NT2/D1 (cell line): ENCODE results near the gene AP5M1.

ENCODE experiments used
- DNase-seq: peaks from one replicate; pipeline ENCODE4 v3.0.0-alpha.2; 2011; ENCODE audit warnings: low read depth, low spot score
- H3K27me3 ChIP-seq: 2 replicates; pipeline ENCODE4 v1.6.0; 2011; ENCODE audit warnings: mild to moderate bottlenecking; ENCODE audit not compliant: insufficient read length, insufficient read depth
- H3K36me3 ChIP-seq: 2 replicates; pipeline ENCODE4 v1.6.1; 2011; ENCODE audit warnings: mild to moderate bottlenecking, low read length, mixed read lengths; ENCODE audit not compliant: insufficient read depth, insufficient read length
- H3K4me1 ChIP-seq: 2 replicates; pipeline ENCODE4 v1.5.1; 2011; ENCODE audit not compliant: insufficient read depth, insufficient read length
- H3K4me3 ChIP-seq: 2 replicates; pipeline ENCODE4 v1.5.1; 2011; ENCODE audit warnings: low read depth; ENCODE audit not compliant: insufficient read length
- H3K9ac ChIP-seq: 2 replicates; pipeline ENCODE4 v1.6.0; 2011; ENCODE audit warnings: low read depth; ENCODE audit not compliant: insufficient read length
- H3K9me3 ChIP-seq: 2 replicates; pipeline ENCODE4 v1.5.1; 2011; ENCODE audit warnings: mild to moderate bottlenecking, low read length; ENCODE audit not compliant: insufficient read depth
- SUZ12 ChIP-seq: IDR thresholded peaks from 2 replicates; pipeline ENCODE4 v1.6.1; 2011; ENCODE audit not compliant: insufficient read length, insufficient read depth; ENCODE audit errors: extremely low read depth
- YY1 ChIP-seq: IDR thresholded peaks from 2 replicates; pipeline ENCODE4 v1.6.1; 2011; ENCODE audit not compliant: insufficient read length, insufficient read depth
- ZNF274 ChIP-seq: IDR thresholded peaks from 2 replicates; pipeline ENCODE4 v1.6.1; 2011; ENCODE audit warnings: mild to moderate bottlenecking, low read depth, low read length

AP5M1 gene

GRCh38 chr14:57273236-57273635 is 4.5 kb downstream of the AP5M1 start:
- H3K4me1 ChIP-seq: no peaks in the 10 kb centered on the region
- H3K4me3 ChIP-seq: no peak overlapping the region
- DNase-seq: no peak
- H3K36me3 ChIP-seq: peaks cover 34% of the 10 kb centered on the region
- no peaks in the 10 kb centered on the region for H3K27me3 ChIP-seq
- H3K9me3 ChIP-seq: no peaks in the 10 kb centered on the region
- no peak overlapping the region for H3K9ac ChIP-seq
- TF ChIP-seq YY1 (no peak), SUZ12 (no peak), ZNF274 (no peak)

- DNase-seq: no peak
- no peak overlapping the region for H3K4me3 ChIP-seq
- no peaks in the 10 kb centered on the region for H3K9me3 ChIP-seq
- no peaks in the 10 kb centered on the region for H3K4me1 ChIP-seq
- no peak for TF ChIP-seq ZNF274
- TF ChIP-seq SUZ12: no peak
- TF ChIP-seq YY1: no peak
- H3K27me3 ChIP-seq: no peaks in the 10 kb centered on the region
- H3K36me3 ChIP-seq: peaks cover 34% of the 10 kb centered on the region
- no peak overlapping the region for H3K9ac ChIP-seq
Measured at GRCh38 chr14:57274551-57274950, 5.8 kb downstream of the AP5M1 start.

- no peak overlapping the region for H3K9ac ChIP-seq
- H3K36me3 ChIP-seq: peaks cover 37% of the 10 kb centered on the region
- no peaks in the 10 kb centered on the region for H3K9me3 ChIP-seq
- no peaks in the 10 kb centered on the region for H3K4me1 ChIP-seq
- no peak for DNase-seq
- H3K4me3 ChIP-seq: no peak overlapping the region
- TF ChIP-seq ZNF274 (no peak), YY1 (no peak), SUZ12 (no peak)
- H3K27me3 ChIP-seq: no peaks in the 10 kb centered on the region
Measured at GRCh38 chr14:57275023-57275664, 6.4 kb downstream of the AP5M1 start.

DNA sequence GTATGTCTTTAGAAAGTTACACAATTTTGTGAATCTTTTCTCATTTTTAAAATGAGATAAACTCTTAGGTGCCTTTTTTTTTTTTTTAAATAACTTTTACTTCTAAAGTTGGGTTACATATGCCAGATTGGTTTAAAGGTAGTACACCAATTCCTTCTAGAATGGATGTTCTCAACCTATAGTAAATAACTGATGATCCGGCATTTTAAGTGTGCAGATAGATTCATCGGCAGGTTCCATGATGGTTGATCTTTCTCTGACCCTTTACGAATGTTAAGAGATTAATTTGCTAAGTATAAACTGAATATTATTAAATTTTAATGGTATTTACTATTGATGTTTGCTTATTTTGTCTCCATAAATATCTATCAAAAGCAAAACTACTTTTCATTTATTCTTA is 8.3 kb downstream of the AP5M1 start:
- Histone ChIP-seq H3K9ac (no peak overlapping the region), H3K4me1 (no peaks in the 10 kb centered on the region), H3K36me3 (peaks cover 45% of the 10 kb centered on the region), H3K9me3 (no peaks in the 10 kb centered on the region), H3K4me3 (no peak overlapping the region), H3K27me3 (no peaks in the 10 kb centered on the region)
- no peak for DNase-seq
- TF ChIP-seq ZNF274 (no peak), YY1 (no peak), SUZ12 (no peak)

DNA sequence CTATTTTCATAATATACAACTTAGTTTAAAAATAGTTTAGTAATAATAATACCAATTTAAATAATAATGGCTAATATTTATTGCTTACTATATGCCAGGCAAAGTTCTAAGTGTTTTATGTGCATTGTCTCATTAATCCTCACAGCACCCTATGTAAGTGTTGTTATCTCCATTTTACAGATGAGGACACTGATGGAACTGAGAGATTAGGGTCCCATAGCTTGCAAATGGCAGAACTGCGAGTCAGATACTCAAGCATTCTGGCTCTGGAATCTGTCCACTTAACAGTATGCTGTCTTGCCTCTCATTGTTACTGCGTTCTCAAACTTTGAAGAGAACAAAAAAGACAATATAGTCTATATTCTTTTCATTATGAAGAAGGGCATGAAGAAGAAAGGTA is 19.0 kb downstream of the AP5M1 start:
- H3K4me3 ChIP-seq: no peak overlapping the region
- no peak overlapping the region for H3K9ac ChIP-seq
- DNase-seq: no peak
- no peaks in the 10 kb centered on the region for H3K4me1 ChIP-seq
- no peaks in the 10 kb centered on the region for H3K9me3 ChIP-seq
- no peaks in the 10 kb centered on the region for H3K27me3 ChIP-seq
- peaks cover 26% of the 10 kb centered on the region for H3K36me3 ChIP-seq
- TF ChIP-seq ZNF274: no peak
- no peak for TF ChIP-seq SUZ12
- TF ChIP-seq YY1: no peak

- H3K36me3 ChIP-seq: peaks cover 19% of the 10 kb centered on the region
- H3K4me1 ChIP-seq: no peaks in the 10 kb centered on the region
- TF ChIP-seq YY1 (no peak), ZNF274 (no peak), SUZ12 (no peak)
- H3K27me3 ChIP-seq: no peaks in the 10 kb centered on the region
- no peak overlapping the region for H3K4me3 ChIP-seq
- no peak overlapping the region for H3K9ac ChIP-seq
- no peak for DNase-seq
- H3K9me3 ChIP-seq: no peaks in the 10 kb centered on the region
Measured at GRCh38 chr14:57290751-57291150, 22.0 kb downstream of the AP5M1 start.

DNA sequence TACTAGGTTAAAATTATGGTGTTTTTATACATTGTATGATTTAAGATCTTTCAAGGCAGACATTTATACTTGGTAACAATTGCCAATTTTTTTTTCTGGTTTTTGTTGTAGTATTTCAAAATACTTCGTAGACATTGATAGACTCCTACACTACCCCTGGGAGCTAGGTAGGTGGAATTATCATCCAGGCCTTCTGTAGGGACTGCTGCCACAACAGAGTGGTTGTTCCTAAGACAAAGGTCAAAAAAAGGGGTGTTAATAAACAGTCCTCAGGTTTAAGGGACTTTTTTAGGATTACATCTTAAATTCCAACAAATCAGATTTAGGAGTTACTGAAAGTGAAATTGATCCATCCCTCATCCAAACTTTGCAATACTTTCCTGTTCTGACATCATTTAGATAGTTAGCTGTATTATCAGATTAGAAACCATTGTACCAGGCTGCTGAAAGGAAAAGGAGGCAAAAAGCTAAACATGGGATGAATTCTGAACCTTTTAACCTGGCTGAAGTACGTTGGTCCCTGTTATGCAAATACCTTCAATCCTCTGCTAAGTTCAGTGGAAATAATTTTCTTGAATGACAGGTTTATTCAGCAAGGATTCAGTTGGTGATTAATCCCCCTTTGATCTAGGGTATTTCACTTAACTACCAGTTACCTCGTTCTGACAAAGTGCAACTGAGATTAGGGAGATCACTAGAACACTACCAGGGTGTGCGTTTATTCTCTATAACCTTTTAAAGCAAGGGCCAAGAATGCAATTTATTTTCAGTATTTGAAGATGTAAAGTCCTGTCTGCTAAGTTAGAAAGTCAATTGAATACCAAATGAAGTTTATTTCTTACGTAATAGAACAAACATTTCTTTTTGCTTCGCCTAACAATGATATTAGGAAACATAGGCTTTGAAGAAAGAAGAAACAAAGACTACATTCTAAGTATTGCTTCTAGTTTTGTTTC is 23.2 kb downstream of the AP5M1 start:
- Histone ChIP-seq H3K9ac (no peak overlapping the region), H3K4me1 (no peaks in the 10 kb centered on the region)
- no peak for TF ChIP-seq SUZ12
- no peak for TF ChIP-seq YY1
- TF ChIP-seq ZNF274: no peak

More for the DNA sequence above, 23.2 kb downstream of the AP5M1 start:
- Histone ChIP-seq H3K9me3 (no peaks in the 10 kb centered on the region), H3K4me3 (no peak overlapping the region), H3K36me3 (peaks cover 11% of the 10 kb centered on the region), H3K27me3 (no peaks in the 10 kb centered on the region)
- no peak for DNase-seq
